Measurements from ENCODE around the gene MFRP. TPM values are rescaled to one million over a fixed set of nuclear protein-coding genes. Genes with fewer than 3 reads are reported as not detected.
A peak's percentile ranks its signal among the peaks of the same experiment; 100 is the strongest.

Gene MFRP
- total and polyA plus RNA-seq, 9 donors: not detected

DNA sequence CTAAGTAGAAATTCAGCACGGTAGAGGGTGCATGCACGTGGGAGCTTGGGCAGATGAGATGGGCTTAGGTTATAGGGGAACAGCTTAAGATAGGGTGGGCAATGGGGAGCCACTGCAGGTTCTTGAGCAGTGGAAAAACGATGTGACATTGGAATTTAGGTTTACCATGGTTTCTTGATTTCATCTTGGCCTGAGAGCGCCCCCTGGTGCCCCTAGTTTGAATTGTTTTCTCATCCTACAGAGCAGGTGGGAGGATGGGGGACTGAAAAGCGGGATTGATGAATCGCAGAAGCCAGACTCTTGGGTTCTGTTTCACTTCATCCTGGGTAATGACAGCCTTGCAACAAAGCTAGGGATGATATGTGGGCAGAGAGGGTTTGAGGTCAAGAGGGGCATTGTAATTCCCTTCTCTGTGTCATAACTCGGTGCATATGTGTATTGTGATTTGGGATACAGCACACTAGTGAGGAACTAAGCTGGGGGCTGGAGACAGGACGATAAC is 22.9 kb downstream of the MFRP start:
- 17% methylated on average over 7 of the region's 8 CpGs for WGBS (ENCODE audit: insufficient coverage)
- peak; percentile 79 for DNase-seq
- Histone ChIP-seq H3K4me3 (ENCODE audit: low read length) (no peak overlapping the region), H3K9me3 (replicated peaks; ENCODE audit: control insufficient read depth, low read depth, low read length) (no peaks in the 10 kb centered on the region), H3K27ac (ENCODE audit: low read length) (no peak overlapping the region), H3K27me3 (ENCODE audit: control insufficient read depth, insufficient read depth, low read length) (peaks cover 4% of the 10 kb centered on the region), H3K36me3 (ENCODE audit: control insufficient read depth, insufficient read depth, low read length) (no peaks in the 10 kb centered on the region), H3K4me1 (ENCODE audit: control insufficient read depth, insufficient read depth, low read length) (peaks cover 33% of the 10 kb centered on the region)

DNA sequence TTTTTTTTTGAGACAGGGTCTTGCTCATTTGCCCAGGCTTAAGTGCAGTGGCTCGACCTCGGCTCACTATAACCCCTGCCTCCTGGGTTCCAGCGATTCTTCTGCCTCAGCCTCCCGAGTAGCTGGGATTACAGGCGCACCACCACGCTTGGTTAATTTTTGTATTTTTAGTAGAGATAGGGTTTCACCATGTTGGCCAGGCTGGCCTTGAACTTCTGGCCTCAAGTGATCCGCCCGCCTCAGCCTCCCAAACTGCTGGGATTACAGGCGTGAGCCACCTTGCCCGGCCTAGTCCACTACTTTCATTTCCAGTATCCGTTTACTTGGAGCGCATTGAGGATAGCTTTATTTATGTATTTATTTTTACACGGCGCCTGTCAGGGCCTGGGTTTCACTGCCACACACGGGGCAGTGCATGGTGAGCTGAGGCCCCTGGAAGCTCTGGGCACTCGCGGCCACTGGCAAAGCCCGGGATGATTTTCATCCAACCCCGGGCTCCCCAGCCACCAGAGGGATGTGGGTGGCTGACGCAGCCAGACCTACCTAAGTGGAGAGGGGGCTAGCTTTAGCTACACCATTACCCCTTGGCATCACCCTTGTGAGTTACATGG is 23.5 kb downstream of the MFRP start:
- DNase-seq: no peak
- H3K27me3 ChIP-seq (ENCODE audit: control insufficient read depth, insufficient read depth, low read length): peaks cover 6% of the 10 kb centered on the region
- no peak overlapping the region for H3K27ac ChIP-seq (ENCODE audit: low read length)
- WGBS (ENCODE audit: insufficient coverage): 92% methylated on average over 11 of the region's 20 CpGs
- H3K4me3 ChIP-seq (ENCODE audit: low read length): no peak overlapping the region
- H3K9me3 ChIP-seq (replicated peaks; ENCODE audit: control insufficient read depth, low read depth, low read length): no peaks in the 10 kb centered on the region
- H3K36me3 ChIP-seq (ENCODE audit: control insufficient read depth, insufficient read depth, low read length): no peaks in the 10 kb centered on the region
- peaks cover 39% of the 10 kb centered on the region for H3K4me1 ChIP-seq (ENCODE audit: control insufficient read depth, insufficient read depth, low read length)

DNA sequence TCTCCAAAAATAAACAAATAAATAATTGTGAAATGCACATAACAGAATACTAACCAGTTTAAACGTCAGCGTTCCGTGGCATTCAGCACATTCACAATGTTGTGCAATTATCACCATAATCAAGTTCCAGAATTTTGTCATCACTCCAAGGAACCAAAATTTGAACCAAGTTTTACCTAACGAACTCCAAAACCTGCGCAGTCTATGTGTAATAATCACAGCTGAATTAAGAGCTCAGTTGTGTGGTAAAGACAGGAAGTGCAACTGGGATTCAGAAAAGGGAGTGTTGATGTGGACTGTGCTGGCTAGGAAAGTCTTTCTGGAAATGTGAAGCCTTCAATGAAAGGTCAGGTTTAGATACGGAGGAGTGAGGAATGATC is 24.2 kb downstream of the MFRP start:
- Histone ChIP-seq H3K27me3 (ENCODE audit: control insufficient read depth, insufficient read depth, low read length) (peaks cover 6% of the 10 kb centered on the region), H3K9me3 (replicated peaks; ENCODE audit: control insufficient read depth, low read depth, low read length) (no peaks in the 10 kb centered on the region), H3K36me3 (ENCODE audit: control insufficient read depth, insufficient read depth, low read length) (no peaks in the 10 kb centered on the region), H3K4me3 (ENCODE audit: low read length) (no peak overlapping the region), H3K27ac (ENCODE audit: low read length) (peak overlapping the region; percentile 93), H3K4me1 (ENCODE audit: control insufficient read depth, insufficient read depth, low read length) (peaks cover 46% of the 10 kb centered on the region)
- DNase-seq: peak; percentile 29
- 50% methylated on average over 2 of the region's 6 CpGs for WGBS (ENCODE audit: insufficient coverage)

DNA sequence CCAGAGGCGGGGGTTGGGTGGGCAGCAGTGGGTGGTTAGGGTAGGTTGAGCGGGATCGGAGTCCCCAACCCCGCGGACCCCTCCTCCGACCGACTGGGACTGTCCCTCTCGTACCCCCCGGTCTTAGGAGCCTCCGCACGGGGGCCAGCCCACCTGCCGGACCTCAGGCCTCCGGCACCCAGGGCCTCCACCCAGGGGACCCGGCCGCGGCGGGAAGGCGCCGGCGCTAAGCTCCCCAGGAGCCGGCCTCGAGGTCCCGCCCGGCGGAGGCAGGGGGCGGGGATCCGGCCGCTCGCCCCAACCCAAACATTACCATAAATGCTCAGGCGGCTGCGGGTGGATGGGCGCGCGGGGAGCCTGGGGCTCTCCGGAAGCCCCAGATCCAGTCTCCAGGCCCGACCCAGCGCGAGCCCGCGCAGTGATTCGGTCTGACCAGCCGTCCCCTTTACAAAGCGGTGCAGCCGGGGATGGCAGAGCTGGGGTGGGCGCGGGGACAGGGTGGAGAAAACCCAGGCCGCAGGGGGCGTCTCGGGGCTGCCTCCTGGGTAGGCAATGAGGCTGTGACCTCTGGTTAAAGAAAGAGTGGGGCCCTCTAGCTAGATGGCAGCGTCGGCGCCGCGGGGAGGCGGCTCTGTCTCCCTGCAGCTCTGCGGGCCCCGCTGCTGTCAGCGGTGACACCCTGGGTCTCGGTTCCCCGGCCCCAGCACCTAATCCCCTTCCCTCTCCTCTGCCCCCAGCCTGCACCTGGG is 25.6 kb downstream of the MFRP start:
- Histone ChIP-seq H3K36me3 (ENCODE audit: control insufficient read depth, insufficient read depth, low read length) (no peaks in the 10 kb centered on the region), H3K9me3 (replicated peaks; ENCODE audit: control insufficient read depth, low read depth, low read length) (no peaks in the 10 kb centered on the region), H3K27me3 (ENCODE audit: control insufficient read depth, insufficient read depth, low read length) (peaks cover 7% of the 10 kb centered on the region), H3K4me3 (ENCODE audit: low read length) (peak overlapping the region; percentile 48), H3K27ac (ENCODE audit: low read length) (peak overlapping the region; percentile 93), H3K4me1 (ENCODE audit: control insufficient read depth, insufficient read depth, low read length) (peaks cover 52% of the 10 kb centered on the region)
- 2% methylated on average over 42 of the region's 60 CpGs for WGBS (ENCODE audit: insufficient coverage)
- peak; percentile 81 for DNase-seq

DNA sequence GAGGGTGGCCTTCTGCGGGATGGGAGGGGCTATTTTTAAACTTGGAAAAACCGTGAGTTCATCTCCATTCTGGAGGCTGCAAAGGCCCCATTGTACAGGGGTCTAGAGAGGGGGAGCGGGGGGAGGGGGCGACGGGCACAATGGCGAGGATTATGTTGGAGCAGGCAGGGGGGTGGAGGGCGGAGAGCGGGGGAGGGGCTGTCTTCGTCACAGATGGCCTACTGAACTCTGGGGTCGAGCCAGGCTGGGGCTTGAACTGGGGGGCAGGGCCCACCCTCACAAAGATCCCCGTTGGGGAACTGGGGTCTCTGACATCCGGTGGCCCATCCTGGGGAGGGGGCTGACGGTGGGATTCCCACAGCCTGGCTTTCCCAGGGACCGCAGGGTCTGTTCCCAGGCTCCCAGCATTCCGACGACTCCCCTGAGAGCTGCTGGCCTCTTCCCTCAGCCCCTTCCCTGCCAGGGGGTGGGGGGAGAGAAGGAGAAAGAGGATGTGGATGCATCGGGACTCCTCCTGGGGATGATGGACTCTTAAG is 26.2 kb downstream of the MFRP start:
- Histone ChIP-seq H3K9me3 (replicated peaks; ENCODE audit: control insufficient read depth, low read depth, low read length) (no peaks in the 10 kb centered on the region), H3K27me3 (ENCODE audit: control insufficient read depth, insufficient read depth, low read length) (peaks cover 10% of the 10 kb centered on the region), H3K27ac (ENCODE audit: low read length) (peak overlapping the region; percentile 93), H3K36me3 (ENCODE audit: control insufficient read depth, insufficient read depth, low read length) (peaks cover under 1% of the 10 kb centered on the region), H3K4me3 (ENCODE audit: low read length) (peak overlapping the region; percentile 48), H3K4me1 (ENCODE audit: control insufficient read depth, insufficient read depth, low read length) (peaks cover 58% of the 10 kb centered on the region)
- DNase-seq: peak; percentile 79
- WGBS (ENCODE audit: insufficient coverage): 18% methylated on average over 5 of the region's 17 CpGs

DNA sequence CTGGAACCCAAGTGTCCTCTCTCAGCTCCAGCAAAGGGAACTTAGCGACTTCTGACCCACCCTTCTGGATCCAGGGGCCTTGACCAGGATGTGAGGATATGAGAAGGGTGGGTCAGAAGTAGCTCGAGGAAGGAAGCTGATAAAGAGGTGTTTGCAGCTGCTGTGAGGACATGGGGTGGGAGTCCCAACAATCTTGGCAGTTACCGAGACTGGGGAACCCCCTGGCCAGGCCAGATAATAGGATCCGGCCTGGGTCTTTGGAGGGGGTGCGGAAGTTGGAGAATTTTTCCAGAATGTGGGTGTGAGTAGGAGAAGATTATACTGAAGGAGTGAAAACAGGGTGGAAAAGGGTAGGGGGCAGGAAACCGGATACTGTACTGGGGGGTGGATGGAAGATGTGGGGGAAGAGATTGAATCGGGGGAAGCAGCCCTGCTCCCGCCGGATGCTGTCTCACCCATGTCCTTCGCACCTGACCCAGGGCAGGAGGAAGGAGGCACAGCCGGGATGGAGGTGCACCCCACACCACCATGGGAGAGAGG is 26.7 kb downstream of the MFRP start:
- Histone ChIP-seq H3K27ac (ENCODE audit: low read length) (peak overlapping the region; percentile 93), H3K36me3 (ENCODE audit: control insufficient read depth, insufficient read depth, low read length) (peaks cover 4% of the 10 kb centered on the region), H3K9me3 (replicated peaks; ENCODE audit: control insufficient read depth, low read depth, low read length) (no peaks in the 10 kb centered on the region), H3K27me3 (ENCODE audit: control insufficient read depth, insufficient read depth, low read length) (peaks cover 10% of the 10 kb centered on the region), H3K4me1 (ENCODE audit: control insufficient read depth, insufficient read depth, low read length) (peaks cover 64% of the 10 kb centered on the region), H3K4me3 (ENCODE audit: low read length) (no peak overlapping the region)
- 48% methylated on average over 6 of the region's 11 CpGs for WGBS (ENCODE audit: insufficient coverage)
- peak; percentile 61 for DNase-seq

DNA sequence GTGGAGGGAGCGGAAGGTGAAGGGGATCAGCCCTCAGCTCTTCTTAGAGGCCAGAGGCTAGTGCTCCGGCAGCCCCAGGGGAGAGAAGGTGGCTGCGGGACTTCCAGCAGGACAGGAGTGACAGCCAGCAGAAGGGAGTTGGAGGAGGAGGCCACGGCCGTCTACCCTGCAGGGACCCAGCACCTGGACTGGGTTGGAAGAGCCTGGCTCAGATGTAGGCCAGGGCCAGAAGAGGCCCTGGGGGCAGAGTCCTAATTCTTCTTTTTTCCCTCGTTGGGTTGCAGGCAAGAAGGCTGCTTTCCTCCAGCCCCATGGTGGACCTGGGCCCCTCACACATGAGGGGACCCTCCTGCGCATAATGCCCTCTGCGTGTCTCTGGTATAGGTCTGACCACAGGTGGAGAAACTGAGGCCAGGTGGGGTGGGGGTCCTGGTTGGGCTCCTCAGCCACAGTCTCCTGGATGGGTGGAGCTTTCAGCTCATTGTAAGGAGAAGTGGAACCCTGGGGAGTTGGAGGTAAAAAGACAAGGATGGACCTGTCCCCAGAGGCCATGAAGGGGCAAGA is 27.3 kb downstream of the MFRP start:
- no peak overlapping the region for H3K4me3 ChIP-seq (ENCODE audit: low read length)
- no peaks in the 10 kb centered on the region for H3K9me3 ChIP-seq (replicated peaks; ENCODE audit: control insufficient read depth, low read depth, low read length)
- DNase-seq: peak; percentile 22
- H3K36me3 ChIP-seq (ENCODE audit: control insufficient read depth, insufficient read depth, low read length): peaks cover 10% of the 10 kb centered on the region
- peaks cover 10% of the 10 kb centered on the region for H3K27me3 ChIP-seq (ENCODE audit: control insufficient read depth, insufficient read depth, low read length)
- peaks cover 68% of the 10 kb centered on the region for H3K4me1 ChIP-seq (ENCODE audit: control insufficient read depth, insufficient read depth, low read length)
- H3K27ac ChIP-seq (ENCODE audit: low read length): peak overlapping the region; percentile 93
- 67% methylated on average over 8 of the region's 8 CpGs for WGBS (ENCODE audit: insufficient coverage)

DNA sequence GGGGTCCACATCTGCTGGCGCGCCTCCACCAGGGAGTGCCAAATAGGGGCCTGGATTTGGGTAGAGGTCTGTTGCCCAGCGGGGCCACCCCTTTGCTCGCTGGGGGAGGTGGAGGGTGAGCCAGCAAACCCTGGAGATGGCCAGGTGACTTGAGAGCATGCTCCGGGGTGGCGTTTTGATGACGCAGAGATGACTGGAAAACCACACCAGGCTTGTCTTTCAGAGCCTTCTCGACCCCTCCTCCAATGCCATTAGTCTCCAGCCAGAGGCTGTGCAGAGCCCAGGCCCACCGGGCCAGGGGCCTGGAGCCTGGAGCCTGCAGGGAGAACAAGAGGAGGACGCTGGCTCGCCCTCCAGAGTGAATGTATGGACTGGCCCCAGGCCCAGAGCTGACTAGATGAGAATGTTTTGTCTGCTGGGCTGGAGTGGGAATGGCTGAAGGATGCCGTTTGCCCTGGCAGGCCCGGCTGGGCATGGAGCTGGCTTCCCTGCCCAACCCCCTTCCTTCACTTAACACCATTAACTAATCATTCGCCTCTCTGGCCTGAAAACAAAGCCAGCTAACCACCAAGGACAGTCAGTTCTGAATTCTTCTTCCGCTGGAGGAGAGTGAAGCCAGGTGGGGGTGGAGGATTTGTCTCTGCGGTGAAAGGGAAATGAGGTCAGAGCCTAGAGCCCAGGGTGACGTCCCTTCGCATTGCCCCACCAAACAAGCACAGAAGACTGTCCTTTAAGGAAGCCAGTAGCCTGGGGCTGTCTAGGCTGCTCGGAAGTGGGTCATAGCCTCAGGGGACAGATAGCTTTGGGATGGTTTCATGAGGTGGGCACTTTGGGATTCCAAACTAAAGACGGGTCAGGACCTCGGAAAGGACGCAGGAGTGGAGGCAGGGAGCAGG is 28.0 kb downstream of the MFRP start:
- H3K4me1 ChIP-seq (ENCODE audit: control insufficient read depth, insufficient read depth, low read length): peaks cover 68% of the 10 kb centered on the region
- 24% methylated on average over 11 of the region's 22 CpGs for WGBS (ENCODE audit: insufficient coverage)
- peaks cover 10% of the 10 kb centered on the region for H3K27me3 ChIP-seq (ENCODE audit: control insufficient read depth, insufficient read depth, low read length)
- peaks cover 17% of the 10 kb centered on the region for H3K36me3 ChIP-seq (ENCODE audit: control insufficient read depth, insufficient read depth, low read length)
- H3K4me3 ChIP-seq (ENCODE audit: low read length): no peak overlapping the region
- peak; percentile 69 for DNase-seq
- peak overlapping the region; percentile 93 for H3K27ac ChIP-seq (ENCODE audit: low read length)
- H3K9me3 ChIP-seq (replicated peaks; ENCODE audit: control insufficient read depth, low read depth, low read length): no peaks in the 10 kb centered on the region

DNA sequence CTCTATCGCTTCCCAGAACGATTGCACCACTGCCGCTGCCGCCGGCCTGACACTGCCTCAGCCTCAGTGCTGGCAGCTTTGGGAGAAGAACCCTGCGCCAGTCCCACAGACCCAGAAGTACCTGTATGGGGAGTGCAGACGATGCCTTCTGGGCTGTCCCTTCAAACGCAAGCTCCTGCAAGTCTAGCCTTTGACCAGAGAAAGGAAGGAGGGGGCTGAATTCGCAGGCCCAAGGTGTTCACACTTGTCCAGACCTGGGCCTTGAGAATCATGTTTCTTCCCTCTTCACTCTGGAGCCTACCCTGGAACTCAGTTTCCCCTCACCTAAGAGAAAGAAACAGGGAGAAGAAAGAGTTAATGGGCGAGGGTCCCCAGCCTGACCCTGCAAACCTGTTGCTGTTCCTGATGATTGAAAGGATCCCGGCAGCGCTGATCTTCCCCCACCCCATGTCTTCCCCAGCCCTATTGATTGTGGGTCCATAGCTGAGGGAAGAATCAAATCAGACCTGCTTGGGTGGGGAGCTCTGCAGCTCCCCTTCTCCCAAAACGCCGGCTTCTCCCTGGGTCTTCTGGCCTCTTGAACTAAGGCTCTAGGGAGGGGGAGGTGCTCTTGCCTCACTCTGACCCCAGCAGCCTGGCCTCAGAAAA is 28.8 kb downstream of the MFRP start:
- no peak for DNase-seq
- WGBS (ENCODE audit: insufficient coverage): 43% methylated on average over 5 of the region's 14 CpGs
- Histone ChIP-seq H3K36me3 (ENCODE audit: control insufficient read depth, insufficient read depth, low read length) (peaks cover 25% of the 10 kb centered on the region), H3K27me3 (ENCODE audit: control insufficient read depth, insufficient read depth, low read length) (peaks cover 10% of the 10 kb centered on the region), H3K27ac (ENCODE audit: low read length) (peak overlapping the region; percentile 93), H3K9me3 (replicated peaks; ENCODE audit: control insufficient read depth, low read depth, low read length) (no peaks in the 10 kb centered on the region), H3K4me1 (ENCODE audit: control insufficient read depth, insufficient read depth, low read length) (peaks cover 70% of the 10 kb centered on the region), H3K4me3 (ENCODE audit: low read length) (peak overlapping the region; percentile 37)

Measured in muscle of leg (tissue), 11 donors.